Breast epithelium (tissue), 3 donors: Measurements from ENCODE around the gene SENP3.

ENCODE experiments used
- POLR2A ChIP-seq: fragments of 450-650 bp; IDR thresholded peaks from one replicate; pipeline ENCODE4 v1.6.1; 2016; ENCODE audit warnings: antibody characterized with exemption, mild to moderate bottlenecking, moderate library complexity
- POLR2AphosphoS5 ChIP-seq, 3 donors: sonication (generic); formaldehyde crosslinking; IDR thresholded peaks; one replicate each; pipeline ENCODE4 v1.6.1; 2017; ENCODE audit warnings: antibody characterized with exemption in 3 of 3
- TF ChIP-seq, protein P1 (sequence below), 3 donors: fragments of 450-650 bp; IDR thresholded peaks; one replicate each; pipeline ENCODE4 v1.5.1; 2016 to 2017; ENCODE audit warnings: antibody characterized with exemption in 3 of 3, mild to moderate bottlenecking in 3 of 3, moderate library complexity in 3 of 3

DNA sequence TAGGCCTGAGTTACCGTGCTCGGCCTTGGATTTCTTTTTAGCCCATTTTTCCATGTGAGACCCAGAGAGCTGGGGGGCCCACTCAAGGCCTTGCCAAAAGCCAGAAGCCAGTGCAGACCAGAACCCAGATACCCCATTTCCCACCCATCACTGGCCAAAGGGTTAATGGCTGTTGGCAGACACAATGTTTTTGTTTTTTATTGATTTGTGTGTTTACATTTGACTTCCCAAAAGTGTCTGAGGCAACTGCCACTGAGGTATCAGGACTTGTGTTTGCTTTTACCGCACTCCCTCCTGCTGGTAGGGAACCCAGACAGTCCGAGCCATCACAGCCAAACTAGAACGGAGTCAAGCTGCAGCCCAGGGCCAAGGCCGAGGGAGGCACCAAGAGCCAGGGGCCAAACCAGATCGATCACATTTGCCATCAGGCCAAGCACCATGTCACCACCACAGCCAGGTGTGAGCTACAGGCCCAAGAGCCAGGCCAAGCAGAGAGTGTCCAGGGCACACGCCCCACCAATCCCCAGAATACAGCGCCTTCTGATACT, 20.6 kb upstream of the SENP3 start:
- TF ChIP-seq POLR2A (no peak), POLR2AphosphoS5 (IDR thresholded peaks at IDR 0.05) (no peak)
- TF ChIP-seq, protein P1, sequence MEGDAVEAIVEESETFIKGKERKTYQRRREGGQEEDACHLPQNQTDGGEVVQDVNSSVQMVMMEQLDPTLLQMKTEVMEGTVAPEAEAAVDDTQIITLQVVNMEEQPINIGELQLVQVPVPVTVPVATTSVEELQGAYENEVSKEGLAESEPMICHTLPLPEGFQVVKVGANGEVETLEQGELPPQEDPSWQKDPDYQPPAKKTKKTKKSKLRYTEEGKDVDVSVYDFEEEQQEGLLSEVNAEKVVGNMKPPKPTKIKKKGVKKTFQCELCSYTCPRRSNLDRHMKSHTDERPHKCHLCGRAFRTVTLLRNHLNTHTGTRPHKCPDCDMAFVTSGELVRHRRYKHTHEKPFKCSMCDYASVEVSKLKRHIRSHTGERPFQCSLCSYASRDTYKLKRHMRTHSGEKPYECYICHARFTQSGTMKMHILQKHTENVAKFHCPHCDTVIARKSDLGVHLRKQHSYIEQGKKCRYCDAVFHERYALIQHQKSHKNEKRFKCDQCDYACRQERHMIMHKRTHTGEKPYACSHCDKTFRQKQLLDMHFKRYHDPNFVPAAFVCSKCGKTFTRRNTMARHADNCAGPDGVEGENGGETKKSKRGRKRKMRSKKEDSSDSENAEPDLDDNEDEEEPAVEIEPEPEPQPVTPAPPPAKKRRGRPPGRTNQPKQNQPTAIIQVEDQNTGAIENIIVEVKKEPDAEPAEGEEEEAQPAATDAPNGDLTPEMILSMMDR (IDR thresholded peaks at IDR 0.05): no peak
